ENCODE results near the gene PNPLA7. TPM values are rescaled to one million over a fixed set of nuclear protein-coding genes. Genes with fewer than 3 reads are reported as not detected.

The PNPLA7 gene
- total RNA-seq, 2 donors from 2014 or later, result 1.2 to 7.1 TPM

- no peak overlapping the region for H3K27ac Mint-ChIP-seq
- H3K4me1 Mint-ChIP-seq (ENCODE audit: low read depth in 2 of 2), result no peaks in the 10 kb centered on the region
- no peaks in the 10 kb centered on the region for H3K27me3 Mint-ChIP-seq
- no peaks in the 10 kb centered on the region for H3K36me3 Mint-ChIP-seq
- no peaks in the 10 kb centered on the region for H3K9me3 Mint-ChIP-seq
- DNase-seq (ENCODE audit: low spot score), result no peak
- no peak for ATAC-seq
- no peak overlapping the region for H3K4me3 Mint-ChIP-seq
Measured at GRCh38 chr9:137428841-137429545, 121.2 kb downstream of the PNPLA7 start.

GRCh38 chr9:137428311-137428630, 121.9 kb downstream of the PNPLA7 start:
- no peaks in the 10 kb centered on the region for H3K9me3 Mint-ChIP-seq
- no peak overlapping the region for H3K4me3 Mint-ChIP-seq
- no peak overlapping the region for H3K27ac Mint-ChIP-seq
- no peaks in the 10 kb centered on the region for H3K27me3 Mint-ChIP-seq
- ATAC-seq, result no peak
- H3K36me3 Mint-ChIP-seq, result no peaks in the 10 kb centered on the region
- DNase-seq (ENCODE audit: low spot score), result no peak
- no peaks in the 10 kb centered on the region for H3K4me1 Mint-ChIP-seq (ENCODE audit: low read depth in 2 of 2)

GRCh38 chr9:137427454-137428310, 122.5 kb downstream of the PNPLA7 start:
- Mint-ChIP-seq H3K9me3 (no peaks in the 10 kb centered on the region), H3K27ac (no peak overlapping the region), H3K4me1 (ENCODE audit: low read depth in 2 of 2) (no peaks in the 10 kb centered on the region), H3K27me3 (no peaks in the 10 kb centered on the region), H3K36me3 (no peaks in the 10 kb centered on the region), H3K4me3 (no peak overlapping the region)
- no peak for ATAC-seq
- no peak for DNase-seq (ENCODE audit: low spot score)

- Mint-ChIP-seq H3K4me3 (no peak overlapping the region), H3K9me3 (no peaks in the 10 kb centered on the region), H3K4me1 (ENCODE audit: low read depth in 2 of 2) (peaks cover 2 to 4% of the 10 kb centered on the region in 2 donors), H3K36me3 (no peaks in the 10 kb centered on the region), H3K27ac (no peak overlapping the region), H3K27me3 (no peaks in the 10 kb centered on the region)
- DNase-seq (ENCODE audit: low spot score) (no peak), ATAC-seq (no peak)
Measured at GRCh38 chr9:137426018-137426681, 124.1 kb downstream of the PNPLA7 start.

GRCh38 chr9:137423514-137424291, 126.5 kb downstream of the PNPLA7 start:
- Mint-ChIP-seq H3K9me3 (no peaks in the 10 kb centered on the region), H3K4me1 (ENCODE audit: low read depth in 2 of 2) (peaks cover 2 to 4% of the 10 kb centered on the region in 2 donors), H3K4me3 (peak overlapping the region; percentile 45), H3K36me3 (no peaks in the 10 kb centered on the region), H3K27ac (no peak overlapping the region), H3K27me3 (no peaks in the 10 kb centered on the region)
- DNase-seq (ENCODE audit: low spot score) (no peak), ATAC-seq (no peak)

GRCh38 chr9:137422604-137423513, 127.3 kb downstream of the PNPLA7 start, which contains the start of the genes EXD3 and NOXA1:
Gene EXD3 (minus strand): TSS chr9:137423162. CDS start chr9:137395357, 27,805 bp downstream.
Gene NOXA1 (plus strand): TSS chr9:137423393. CDS start chr9:137423530, 137 bp downstream.
- Mint-ChIP-seq H3K4me1 (ENCODE audit: low read depth in 2 of 2) (peaks cover 2 to 4% of the 10 kb centered on the region in 2 donors), H3K36me3 (no peaks in the 10 kb centered on the region), H3K27ac (peak within 1 kb of the TSS in 1 of 2 donors; percentile 70), H3K9me3 (no peaks in the 10 kb centered on the region), H3K4me3 (peak within 1 kb of the TSS; percentile 87), H3K27me3 (no peaks in the 10 kb centered on the region)
- DNase-seq (ENCODE audit: low spot score), result peak; percentile 97
- peak; percentile 97 to 99 for ATAC-seq

GRCh38 chr9:137421838-137422603, 128.2 kb downstream of the PNPLA7 start:
- ATAC-seq, result no peak
- Mint-ChIP-seq H3K27ac (peak overlapping the region in 1 of 2 donors; percentile 70), H3K36me3 (no peaks in the 10 kb centered on the region), H3K27me3 (no peaks in the 10 kb centered on the region), H3K9me3 (no peaks in the 10 kb centered on the region), H3K4me3 (peak overlapping the region; percentile 87), H3K4me1 (ENCODE audit: low read depth in 2 of 2) (peaks cover 2 to 4% of the 10 kb centered on the region in 2 donors)
- DNase-seq (ENCODE audit: low spot score), result no peak

GRCh38 chr9:137417161-137418021, 132.8 kb downstream of the PNPLA7 start:
- H3K4me1 Mint-ChIP-seq (ENCODE audit: low read depth in 2 of 2), result peaks cover 3 to 7% of the 10 kb centered on the region in 2 donors
- H3K4me3 Mint-ChIP-seq, result no peak overlapping the region
- peak; percentile 22 to 70 for ATAC-seq
- H3K9me3 Mint-ChIP-seq, result no peaks in the 10 kb centered on the region
- no peaks in the 10 kb centered on the region for H3K27me3 Mint-ChIP-seq
- H3K36me3 Mint-ChIP-seq, result no peaks in the 10 kb centered on the region
- H3K27ac Mint-ChIP-seq, result no peak overlapping the region
- DNase-seq (ENCODE audit: low spot score), result no peak

- ATAC-seq (peak in 1 of 2 donors; percentile 8), DNase-seq (ENCODE audit: low spot score) (no peak)
- peaks cover 0 to 9% of the 10 kb centered on the region in 2 donors for H3K4me1 Mint-ChIP-seq (ENCODE audit: low read depth in 2 of 2)
Measured at GRCh38 chr9:137416563-137417151, 133.5 kb downstream of the PNPLA7 start.

GRCh38 chr9:137416006-137416562, 134.1 kb downstream of the PNPLA7 start:
- no peak for ATAC-seq
- peaks cover 0 to 10% of the 10 kb centered on the region in 2 donors for H3K4me1 Mint-ChIP-seq (ENCODE audit: low read depth in 2 of 2)
- no peak overlapping the region for H3K4me3 Mint-ChIP-seq
- H3K9me3 Mint-ChIP-seq, result no peaks in the 10 kb centered on the region
- no peak overlapping the region for H3K27ac Mint-ChIP-seq
- H3K27me3 Mint-ChIP-seq, result no peaks in the 10 kb centered on the region
- H3K36me3 Mint-ChIP-seq, result no peaks in the 10 kb centered on the region
- no peak for DNase-seq (ENCODE audit: low spot score)

More at GRCh38 chr9:137416563-137417151, 133.5 kb downstream of the PNPLA7 start:
- Mint-ChIP-seq H3K9me3 (no peaks in the 10 kb centered on the region), H3K4me3 (no peak overlapping the region), H3K36me3 (no peaks in the 10 kb centered on the region), H3K27ac (no peak overlapping the region), H3K27me3 (no peaks in the 10 kb centered on the region)

GRCh38 chr9:137415451-137415850, 134.8 kb downstream of the PNPLA7 start:
- Mint-ChIP-seq H3K4me3 (no peak overlapping the region), H3K4me1 (ENCODE audit: low read depth in 2 of 2) (peaks cover 2 to 11% of the 10 kb centered on the region in 2 donors), H3K36me3 (no peaks in the 10 kb centered on the region), H3K27ac (no peak overlapping the region), H3K27me3 (no peaks in the 10 kb centered on the region), H3K9me3 (no peaks in the 10 kb centered on the region)
- ATAC-seq (no peak), DNase-seq (ENCODE audit: low spot score) (no peak)
